ENCODE data around the gene TMCC3.

DNA sequence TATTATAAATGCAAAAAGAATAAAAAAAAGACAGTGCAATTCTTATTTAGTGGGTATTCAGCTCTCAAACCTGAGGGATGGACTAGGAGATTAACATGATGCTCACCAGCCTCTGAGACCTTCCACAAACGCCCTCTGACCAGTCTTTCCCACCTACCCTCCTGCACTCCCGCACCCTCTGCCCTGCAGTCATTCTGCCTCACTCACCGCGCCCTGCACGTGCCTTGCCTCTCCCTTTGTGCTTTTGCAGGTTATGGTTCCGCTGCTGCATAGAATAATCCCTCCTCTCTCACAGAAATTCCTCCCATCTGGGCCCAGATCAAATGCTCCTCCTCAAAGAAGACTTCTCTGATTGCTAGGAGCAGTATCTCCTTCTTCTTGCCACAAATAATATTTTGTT, 28.5 kb upstream of the TMCC3 start:
- TF ChIP-seq CTCF (IDR thresholded peaks at IDR 0.05; ENCODE audit: insufficient read depth, low read depth, low read length): no peak
- TF ChIP-seq EZH2 (IDR thresholded peaks at IDR 0.05; ENCODE audit: insufficient read depth, low read length): no peak

Measured in astrocyte (in vitro differentiated cells and primary cell).